Dendritic cell treated with granulocyte-macrophage colony-stimulating factor and Interleukin-4, amounts not matched to agents 40 ng/mL and 50 ng/mL, for 4 days (primary cell): ENCODE results near the gene CAPN15.
"Not testable (repeated sequence)": the region's sequence is repeated elsewhere in the genome, so short reads cannot be mapped to it uniquely, and the experiment has no call there.

Source experiments
- H3K27ac Mint-ChIP-seq: one replicate; pipeline ENCODE4 v1.8.0; 2022; ENCODE audit warnings: mild to moderate bottlenecking, mixed read lengths
- H3K27me3 Mint-ChIP-seq: one replicate; pipeline ENCODE4 v1.8.0; 2022; ENCODE audit warnings: mild to moderate bottlenecking, mixed read lengths
- H3K36me3 Mint-ChIP-seq: one replicate; pipeline ENCODE4 v1.8.0; 2022; ENCODE audit warnings: low read depth, mixed read lengths
- H3K4me1 Mint-ChIP-seq: one replicate; pipeline ENCODE4 v1.8.0; 2022; ENCODE audit warnings: low read depth, mixed read lengths
- H3K4me3 Mint-ChIP-seq: one replicate; pipeline ENCODE4 v1.8.0; 2022; ENCODE audit warnings: mild to moderate bottlenecking, moderate library complexity, mixed read lengths
- H3K9me3 Mint-ChIP-seq: one replicate; pipeline ENCODE4 v1.8.0; 2022; ENCODE audit warnings: mixed read lengths
- intact Hi-C: fragments of 100-400 bp; cut with micrococcal nuclease; formaldehyde crosslinking; loops from one replicate; pipeline ENCODE4 v1.15.0; 2022

The CAPN15 gene

DNA sequence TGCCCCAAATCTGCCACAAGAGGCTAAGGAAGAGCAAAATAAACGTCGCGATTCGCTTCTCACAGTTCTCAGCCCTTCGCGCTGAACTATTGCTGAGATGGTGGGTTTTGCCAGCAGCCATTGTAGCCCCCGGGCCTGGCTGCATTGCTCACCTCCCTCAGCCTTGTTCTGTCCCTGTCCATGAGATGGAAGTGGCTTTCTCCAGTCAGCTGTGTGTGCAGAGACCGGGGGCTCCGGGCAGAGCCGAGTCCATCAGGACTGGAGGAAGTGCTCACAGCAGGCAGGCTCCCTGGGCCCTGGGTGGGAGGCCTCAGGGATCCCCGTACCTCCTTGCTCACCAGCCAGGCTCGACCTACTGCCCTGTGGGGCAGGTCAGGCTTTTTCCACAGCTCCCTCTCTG is 27.6 kb upstream of the CAPN15 start:
- no peaks in the 10 kb centered on the region for H3K9me3 Mint-ChIP-seq
- no peaks in the 10 kb centered on the region for H3K4me1 Mint-ChIP-seq
- H3K4me3 Mint-ChIP-seq: no peak overlapping the region
- no peak overlapping the region for H3K27ac Mint-ChIP-seq
- H3K36me3 Mint-ChIP-seq: peaks cover 6% of the 10 kb centered on the region
- intact Hi-C loops: no loop called here
- no peaks in the 10 kb centered on the region for H3K27me3 Mint-ChIP-seq

DNA sequence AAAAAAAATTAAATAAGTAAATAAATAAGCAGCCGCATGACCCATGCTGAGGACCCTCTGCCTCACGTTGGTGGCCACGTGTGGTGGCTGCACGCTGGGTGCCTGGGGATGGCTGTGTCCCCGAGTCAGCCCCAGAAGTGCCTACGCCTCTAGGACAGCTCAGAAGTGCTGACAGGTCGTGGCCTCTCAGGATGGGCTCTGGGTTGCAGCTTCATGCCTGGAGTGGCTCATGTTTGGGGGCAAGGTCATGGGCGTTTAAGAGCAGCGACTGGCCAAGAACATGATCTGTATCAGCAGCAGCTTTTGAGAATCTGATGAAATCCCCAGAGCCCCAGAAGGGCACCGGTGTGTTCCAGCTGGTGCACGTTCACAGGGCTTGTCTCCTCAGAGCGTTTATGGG is 26.8 kb upstream of the CAPN15 start:
- Mint-ChIP-seq H3K4me1 (no peaks in the 10 kb centered on the region), H3K27me3 (no peaks in the 10 kb centered on the region), H3K36me3 (peaks cover 9% of the 10 kb centered on the region), H3K27ac (no peak overlapping the region), H3K9me3 (no peaks in the 10 kb centered on the region), H3K4me3 (no peak overlapping the region)
- intact Hi-C loops: no loop called here

DNA sequence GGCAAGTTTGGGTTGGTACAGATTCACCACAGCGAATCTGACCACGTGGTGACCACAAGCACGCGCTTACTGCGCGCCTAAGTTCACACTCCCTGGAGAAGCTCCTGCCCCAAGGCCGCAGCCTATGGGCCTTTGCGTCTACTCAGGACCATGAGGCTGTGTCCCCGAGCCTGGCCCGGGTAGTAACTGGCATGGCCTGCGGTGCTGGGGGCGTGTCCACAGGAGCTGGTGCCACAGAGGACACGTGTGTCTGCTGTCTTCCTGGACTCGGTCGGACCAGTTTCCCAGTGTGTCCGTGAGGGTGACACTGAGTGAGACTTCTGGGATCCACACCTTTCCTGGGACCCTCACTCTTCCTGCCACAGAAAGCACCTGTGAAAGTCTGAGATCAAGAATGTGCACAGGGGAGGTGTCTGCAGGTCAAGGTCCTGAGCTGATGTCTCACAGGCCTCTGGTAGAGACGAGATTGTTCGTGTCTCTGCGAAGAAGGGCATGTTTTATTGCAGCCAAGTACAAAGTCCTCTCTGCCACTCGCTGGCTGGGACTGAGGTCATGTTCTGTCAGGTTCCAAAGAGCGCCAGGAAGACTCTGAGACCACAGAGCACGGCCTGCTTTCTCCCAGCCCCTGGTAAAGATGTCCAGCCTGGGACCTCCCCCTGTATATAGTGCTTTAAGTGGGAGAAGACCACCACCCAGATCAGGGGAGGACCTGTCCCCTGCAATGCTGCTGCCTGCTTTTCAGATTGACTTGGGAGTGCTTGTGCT is 25.2 kb upstream of the CAPN15 start:
- H3K27me3 Mint-ChIP-seq: no peaks in the 10 kb centered on the region
- H3K4me1 Mint-ChIP-seq: no peaks in the 10 kb centered on the region
- H3K9me3 Mint-ChIP-seq: no peaks in the 10 kb centered on the region
- H3K27ac Mint-ChIP-seq: no peak overlapping the region
- no peak overlapping the region for H3K4me3 Mint-ChIP-seq
- intact Hi-C loops: no loop called here
- peaks cover 16% of the 10 kb centered on the region for H3K36me3 Mint-ChIP-seq

DNA sequence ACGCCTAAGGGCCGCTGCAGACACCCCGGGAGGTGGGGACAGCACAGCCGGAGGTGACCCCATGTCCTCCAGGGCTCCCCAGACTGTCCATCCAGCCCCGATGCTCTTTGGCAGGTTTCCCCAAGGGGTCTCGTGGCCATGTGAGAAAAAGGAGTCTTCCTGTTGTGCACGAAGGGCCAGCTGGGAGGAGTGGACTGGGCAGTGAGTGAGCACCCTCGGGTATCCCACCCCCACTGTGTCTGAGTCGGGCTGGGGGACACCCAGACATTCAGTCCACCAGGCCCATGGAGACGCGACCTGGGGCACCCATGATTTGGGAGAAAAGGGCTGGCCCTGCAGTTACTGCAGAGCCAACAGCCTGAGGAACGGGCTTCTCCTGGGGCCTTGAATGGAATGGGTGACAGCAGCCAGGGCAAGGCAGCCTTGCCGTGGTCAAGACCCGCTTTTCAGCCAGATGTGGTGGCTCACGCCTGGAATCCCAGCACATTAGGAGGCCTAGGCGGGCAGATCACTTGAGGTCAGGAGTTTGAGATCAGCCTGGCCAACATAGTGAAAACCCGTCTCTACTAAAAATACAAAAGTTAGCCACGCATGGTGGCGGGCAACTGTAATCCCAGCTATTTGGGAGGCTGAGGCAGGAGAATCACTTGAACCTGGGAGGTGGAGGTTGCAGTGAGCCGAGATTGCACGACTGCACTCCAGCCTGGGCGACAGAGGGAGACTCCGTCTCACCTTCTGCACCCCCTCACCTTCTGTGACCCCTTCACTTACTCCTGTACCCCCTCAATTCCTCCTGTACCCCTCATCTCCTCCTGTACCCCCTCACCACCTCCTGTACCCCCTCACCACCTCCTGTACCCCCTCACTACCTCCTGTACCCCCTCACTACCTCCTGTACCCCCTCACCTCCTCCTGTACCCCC is 24.1 kb upstream of the CAPN15 start:
- Mint-ChIP-seq H3K9me3 (no peaks in the 10 kb centered on the region), H3K36me3 (peaks cover 12% of the 10 kb centered on the region), H3K4me1 (no peaks in the 10 kb centered on the region), H3K27me3 (no peaks in the 10 kb centered on the region), H3K27ac (no peak overlapping the region), H3K4me3 (no peak overlapping the region)
- intact Hi-C loops: no loop called here

DNA sequence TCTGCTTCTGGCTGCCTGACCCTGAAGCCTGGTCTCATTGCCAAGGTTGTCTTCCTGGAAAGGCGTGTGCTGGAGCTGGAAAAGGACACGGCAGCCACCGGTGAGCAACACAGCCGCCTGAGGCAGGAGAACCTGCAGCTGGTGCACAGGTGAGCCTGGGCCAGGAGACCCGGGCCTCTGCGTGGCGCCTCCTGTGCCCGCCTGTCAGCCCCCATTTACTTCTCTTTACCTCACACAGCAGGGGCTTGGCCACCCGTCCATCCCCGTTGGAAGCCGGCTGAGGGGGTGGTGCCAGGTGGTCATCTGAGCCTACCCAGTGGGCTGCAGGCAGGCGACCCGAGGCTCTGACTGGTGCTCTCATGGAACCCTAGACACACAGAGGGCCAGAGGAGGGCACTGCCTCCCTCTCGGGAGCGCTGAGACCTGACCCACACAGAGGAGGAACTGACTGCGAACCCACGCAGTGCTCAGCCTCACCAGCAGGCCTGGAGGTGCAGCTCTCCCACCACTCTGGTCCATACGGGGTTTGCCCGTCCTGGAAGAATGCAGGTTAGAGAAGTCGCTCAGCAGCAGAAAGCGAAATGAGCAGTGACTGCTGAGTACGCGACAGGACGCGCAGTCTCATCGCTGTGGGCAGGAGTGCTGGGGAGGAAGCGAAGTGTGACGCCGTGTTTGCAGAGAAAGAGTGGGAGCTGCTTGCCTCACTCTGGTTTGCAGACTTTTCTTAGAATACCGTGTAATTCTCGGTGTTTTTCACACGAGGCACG is 21.9 kb upstream of the CAPN15 start:
- no peaks in the 10 kb centered on the region for H3K9me3 Mint-ChIP-seq
- no peak overlapping the region for H3K27ac Mint-ChIP-seq
- peaks cover 5% of the 10 kb centered on the region for H3K4me1 Mint-ChIP-seq
- H3K27me3 Mint-ChIP-seq: no peaks in the 10 kb centered on the region
- no peak overlapping the region for H3K4me3 Mint-ChIP-seq
- H3K36me3 Mint-ChIP-seq: peaks cover 17% of the 10 kb centered on the region
- intact Hi-C loops: no loop called here

DNA sequence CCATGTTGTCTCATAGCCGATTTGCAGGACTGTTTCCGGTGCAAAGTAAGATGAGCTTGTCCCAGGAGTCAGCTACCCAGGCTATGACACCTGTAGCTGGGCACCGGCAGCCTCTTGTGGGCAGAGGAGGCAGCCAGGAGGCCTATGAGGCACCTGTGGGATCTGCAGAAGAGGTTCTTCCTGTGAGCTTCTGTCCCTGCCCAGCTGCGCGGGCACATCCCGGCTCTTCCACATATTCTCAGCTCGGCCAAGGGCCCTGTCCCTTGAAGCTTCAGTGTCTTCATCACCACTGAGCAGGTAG is 21.3 kb upstream of the CAPN15 start:
- Mint-ChIP-seq H3K4me3 (no peak overlapping the region), H3K36me3 (peaks cover 19% of the 10 kb centered on the region), H3K4me1 (peaks cover 5% of the 10 kb centered on the region), H3K9me3 (no peaks in the 10 kb centered on the region), H3K27ac (no peak overlapping the region), H3K27me3 (no peaks in the 10 kb centered on the region)
- intact Hi-C loops: no loop called here

DNA sequence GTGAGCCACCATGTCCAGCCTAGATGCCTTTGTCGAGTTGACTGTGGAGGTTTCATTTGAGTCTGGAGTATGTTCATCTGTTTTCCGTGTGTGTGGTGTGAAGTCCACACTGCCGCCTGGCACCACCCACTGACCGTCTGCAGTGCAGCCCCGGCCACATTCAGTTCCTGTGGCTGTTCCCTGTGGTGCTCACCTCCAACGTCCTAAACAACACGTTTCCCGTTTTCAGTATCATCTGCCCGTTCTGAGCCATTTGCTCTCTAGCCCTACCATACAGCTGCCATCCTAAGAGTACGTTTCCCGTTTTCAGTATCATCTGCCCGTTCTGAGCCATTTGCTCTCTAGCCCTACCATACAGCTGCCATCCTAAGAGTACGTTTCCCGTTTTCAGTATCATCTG is 20.0 kb upstream of the CAPN15 start:
- intact Hi-C loops, H3K9me3 Mint-ChIP-seq, H3K4me3 Mint-ChIP-seq, H3K27me3 Mint-ChIP-seq, H3K27ac Mint-ChIP-seq, H3K4me1 Mint-ChIP-seq: not testable (repeated sequence)
- H3K36me3 Mint-ChIP-seq: peaks cover 19% of the 10 kb centered on the region

DNA sequence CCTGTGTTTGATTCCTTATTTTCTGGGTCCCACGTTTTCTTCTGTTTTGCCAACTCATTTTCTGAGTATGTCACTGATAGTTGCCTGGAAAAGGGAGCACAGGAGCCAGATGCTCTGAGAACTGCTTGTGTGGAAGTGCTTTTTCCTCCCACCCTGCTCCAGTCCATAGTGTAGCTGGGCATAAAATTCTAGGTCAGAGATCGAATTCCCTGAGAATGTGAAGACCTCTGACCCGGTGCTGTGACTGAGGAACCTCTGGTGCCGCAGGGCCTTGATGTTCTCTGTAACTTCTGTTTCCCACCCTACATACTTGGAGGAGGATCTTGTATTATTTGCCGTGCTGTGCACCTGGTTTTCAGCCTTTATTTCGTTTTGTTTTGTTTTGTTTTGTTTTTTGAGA is 19.5 kb upstream of the CAPN15 start:
- H3K27me3 Mint-ChIP-seq: no peaks in the 10 kb centered on the region
- H3K36me3 Mint-ChIP-seq: peaks cover 19% of the 10 kb centered on the region
- no peaks in the 10 kb centered on the region for H3K9me3 Mint-ChIP-seq
- H3K4me3 Mint-ChIP-seq: no peak overlapping the region
- intact Hi-C loops: no loop called here
- no peak overlapping the region for H3K27ac Mint-ChIP-seq
- peaks cover 5% of the 10 kb centered on the region for H3K4me1 Mint-ChIP-seq

DNA sequence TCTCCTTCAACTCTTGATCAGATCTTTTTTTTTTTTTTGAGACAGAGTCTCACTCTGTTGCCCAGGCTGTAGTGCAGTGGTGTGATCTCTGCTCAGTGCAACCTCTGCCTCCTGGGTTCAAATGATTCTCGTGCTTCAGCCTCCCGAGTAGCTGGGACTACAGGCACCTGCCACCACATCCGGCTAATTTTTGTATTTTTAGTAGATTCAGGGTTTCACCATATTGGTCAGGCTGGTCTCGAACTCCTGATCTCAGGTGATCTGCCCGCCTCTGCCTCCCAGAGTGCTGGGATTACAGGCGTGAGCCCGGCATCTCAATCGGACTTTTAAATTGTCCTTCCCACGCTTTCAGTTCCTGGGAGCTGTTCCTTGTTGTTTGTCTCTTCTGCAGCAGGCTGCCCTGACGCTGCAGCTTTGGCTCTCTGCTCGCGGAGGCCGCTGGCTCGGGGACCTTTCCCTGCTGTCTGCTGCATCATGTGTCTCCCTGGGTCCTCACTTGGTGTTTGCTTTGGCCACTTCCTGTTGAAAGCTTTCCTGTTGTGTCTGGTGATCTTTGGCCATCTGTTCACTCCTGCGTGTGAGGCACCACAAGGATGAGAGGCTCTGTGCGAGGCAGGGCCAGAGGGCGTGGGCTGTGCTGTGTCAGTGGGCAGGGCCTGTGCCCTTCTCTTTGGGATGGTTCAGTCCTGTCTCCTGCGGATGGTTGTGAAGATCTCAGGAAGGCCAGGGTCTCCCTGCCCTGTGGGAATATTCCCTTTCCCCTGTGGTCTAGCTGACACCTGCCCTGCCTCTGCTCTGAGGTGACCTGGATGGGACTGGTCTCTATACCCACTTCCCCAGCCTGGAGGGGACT is 18.4 kb upstream of the CAPN15 start:
- H3K9me3 Mint-ChIP-seq: no peaks in the 10 kb centered on the region
- intact Hi-C loops: no loop called here
- H3K27ac Mint-ChIP-seq: peak overlapping the region; percentile 26
- H3K36me3 Mint-ChIP-seq: peaks cover 19% of the 10 kb centered on the region
- H3K27me3 Mint-ChIP-seq: no peaks in the 10 kb centered on the region
- peaks cover 5% of the 10 kb centered on the region for H3K4me1 Mint-ChIP-seq
- no peak overlapping the region for H3K4me3 Mint-ChIP-seq

DNA sequence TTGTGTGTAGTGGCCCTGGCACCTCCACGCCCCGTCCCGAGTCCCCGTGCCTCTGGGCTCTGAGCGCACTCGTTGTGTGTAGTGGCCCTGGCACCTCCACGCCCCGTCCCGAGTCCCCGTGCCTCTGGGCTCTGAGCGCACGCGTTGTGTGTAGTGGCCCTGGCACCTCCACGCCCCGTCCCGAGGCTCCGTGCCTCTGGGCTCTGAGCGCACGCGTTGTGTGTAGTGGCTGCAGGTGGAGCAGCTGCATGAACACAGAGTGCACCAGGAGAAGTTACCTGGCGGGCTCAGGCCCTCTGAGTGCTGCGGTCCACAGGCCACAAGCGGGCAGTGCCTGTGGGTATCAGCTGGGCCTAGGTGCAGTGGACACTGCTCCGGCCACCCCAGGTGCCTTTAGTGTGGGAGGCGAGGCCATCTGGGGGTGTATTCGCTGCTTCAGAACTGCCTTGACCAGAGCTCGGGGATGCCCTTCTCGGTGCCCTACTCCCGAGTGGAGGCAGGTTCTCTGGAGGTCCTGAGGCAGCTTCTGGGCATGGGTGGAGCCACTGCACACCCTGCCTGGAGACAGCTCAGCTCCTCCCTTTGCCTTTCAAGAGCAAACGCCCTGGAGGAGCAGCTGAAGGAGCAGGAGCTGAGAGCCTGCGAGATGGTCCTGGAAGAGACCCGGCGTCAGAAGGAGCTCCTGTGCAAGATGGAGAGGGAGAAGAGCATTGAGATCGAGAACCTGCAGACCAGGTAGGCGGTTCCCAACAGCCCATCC is 17.3 kb upstream of the CAPN15 start:
- no peaks in the 10 kb centered on the region for H3K27me3 Mint-ChIP-seq
- no peaks in the 10 kb centered on the region for H3K9me3 Mint-ChIP-seq
- no peak overlapping the region for H3K4me3 Mint-ChIP-seq
- peaks cover 26% of the 10 kb centered on the region for H3K36me3 Mint-ChIP-seq
- H3K4me1 Mint-ChIP-seq: peaks cover 5% of the 10 kb centered on the region
- intact Hi-C loops: no loop called here
- no peak overlapping the region for H3K27ac Mint-ChIP-seq

DNA sequence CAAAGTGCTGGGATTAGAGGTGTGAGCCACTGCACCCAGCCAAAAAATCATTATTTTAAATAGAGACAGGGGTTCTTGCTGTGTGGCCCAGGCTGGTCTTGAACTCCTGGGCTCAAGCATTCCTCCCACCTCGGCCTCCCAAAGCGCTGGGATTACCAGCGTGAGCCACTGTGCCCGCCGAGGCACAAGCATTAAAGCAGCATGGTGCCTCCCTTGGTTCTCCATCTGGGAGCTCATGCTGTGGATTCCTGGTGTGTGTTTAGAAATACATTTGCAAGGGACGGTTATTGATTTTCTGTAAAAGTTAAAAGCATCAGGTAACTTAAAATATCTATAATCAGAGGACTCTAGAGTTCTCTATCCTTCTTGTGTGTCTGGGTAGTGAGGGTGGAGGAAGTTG is 14.7 kb upstream of the CAPN15 start:
- intact Hi-C loops: no loop called here
- no peak overlapping the region for H3K27ac Mint-ChIP-seq
- H3K9me3 Mint-ChIP-seq: no peaks in the 10 kb centered on the region
- H3K4me1 Mint-ChIP-seq: peaks cover 5% of the 10 kb centered on the region
- peaks cover 21% of the 10 kb centered on the region for H3K36me3 Mint-ChIP-seq
- no peaks in the 10 kb centered on the region for H3K27me3 Mint-ChIP-seq
- H3K4me3 Mint-ChIP-seq: no peak overlapping the region

DNA sequence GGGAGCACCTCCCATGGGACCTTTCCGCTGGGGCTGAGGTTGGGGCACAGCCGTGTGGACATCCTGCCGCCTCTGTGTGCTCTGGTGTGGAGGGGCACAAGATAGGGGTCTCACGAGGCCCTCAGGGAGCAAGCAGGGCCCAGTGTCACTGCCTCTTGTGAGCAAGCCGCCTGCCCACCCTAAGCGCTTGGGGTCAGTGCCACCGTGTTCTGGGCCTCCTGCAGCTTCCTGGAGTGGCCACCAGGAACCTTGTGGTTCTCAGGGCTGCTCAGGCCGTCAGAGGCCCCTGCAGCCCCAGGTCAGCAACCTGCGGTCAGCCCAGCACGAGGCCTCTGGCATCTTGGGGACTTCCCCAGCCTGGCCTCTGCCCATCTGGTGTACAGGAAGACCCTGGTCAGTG is 13.6 kb upstream of the CAPN15 start:
- no peak overlapping the region for H3K4me3 Mint-ChIP-seq
- no peak overlapping the region for H3K27ac Mint-ChIP-seq
- peaks cover 21% of the 10 kb centered on the region for H3K36me3 Mint-ChIP-seq
- intact Hi-C loops: no loop called here
- no peaks in the 10 kb centered on the region for H3K27me3 Mint-ChIP-seq
- H3K9me3 Mint-ChIP-seq: no peaks in the 10 kb centered on the region
- H3K4me1 Mint-ChIP-seq: peaks cover 5% of the 10 kb centered on the region
